Stimulated activated CD4-positive, alpha-beta T cell treated with anti-CD3 and anti-CD28 coated beads, Interleukin-1b, Interleukin-23, amount 100 ng/mL, for 1 hour (primary cell): ENCODE measurements around the gene RNU2-1.
"Not testable (repeated sequence)": the region's sequence is repeated elsewhere in the genome, so short reads cannot be mapped to it uniquely, and the experiment has no call there.

Experiments
- DNase-seq, 2 donors: peaks; one replicate each; pipeline ENCODE4 v3.0.0-alpha.2; 2020; ENCODE audit warnings: low read depth in 2 of 2

Gene RNU2-1

DNA sequence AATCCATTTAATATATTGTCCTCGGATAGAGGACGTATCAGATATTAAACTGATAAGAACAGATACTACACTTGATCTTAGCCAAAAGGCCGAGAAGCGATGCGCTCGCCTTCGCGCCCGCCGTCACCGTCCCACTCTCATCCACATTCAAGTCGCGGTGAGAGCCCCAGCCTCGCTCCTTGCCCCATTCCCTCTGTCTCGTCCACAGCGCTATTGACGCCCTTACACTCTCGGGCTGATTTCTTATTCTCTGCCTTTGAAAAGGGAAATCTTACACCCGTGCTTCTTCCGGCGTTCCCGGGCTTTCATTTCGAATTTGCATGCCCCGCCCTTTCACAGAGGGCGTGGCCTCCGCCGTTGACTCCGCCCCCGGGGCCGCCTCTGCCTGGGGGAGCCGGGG, at the start of gene RNU2-1:
RNU2-1 (minus strand) TSS at position 101 of the 400 bp plus-strand sequence.
- DNase-seq, result not testable (repeated sequence)

GRCh38 chr17:43272914-43273313, 39.1 kb upstream of the RNU2-1 start:
- not testable (repeated sequence) for DNase-seq

GRCh38 chr17:43272483-43272882, 38.7 kb upstream of the RNU2-1 start:
- DNase-seq, result not testable (repeated sequence)

DNA sequence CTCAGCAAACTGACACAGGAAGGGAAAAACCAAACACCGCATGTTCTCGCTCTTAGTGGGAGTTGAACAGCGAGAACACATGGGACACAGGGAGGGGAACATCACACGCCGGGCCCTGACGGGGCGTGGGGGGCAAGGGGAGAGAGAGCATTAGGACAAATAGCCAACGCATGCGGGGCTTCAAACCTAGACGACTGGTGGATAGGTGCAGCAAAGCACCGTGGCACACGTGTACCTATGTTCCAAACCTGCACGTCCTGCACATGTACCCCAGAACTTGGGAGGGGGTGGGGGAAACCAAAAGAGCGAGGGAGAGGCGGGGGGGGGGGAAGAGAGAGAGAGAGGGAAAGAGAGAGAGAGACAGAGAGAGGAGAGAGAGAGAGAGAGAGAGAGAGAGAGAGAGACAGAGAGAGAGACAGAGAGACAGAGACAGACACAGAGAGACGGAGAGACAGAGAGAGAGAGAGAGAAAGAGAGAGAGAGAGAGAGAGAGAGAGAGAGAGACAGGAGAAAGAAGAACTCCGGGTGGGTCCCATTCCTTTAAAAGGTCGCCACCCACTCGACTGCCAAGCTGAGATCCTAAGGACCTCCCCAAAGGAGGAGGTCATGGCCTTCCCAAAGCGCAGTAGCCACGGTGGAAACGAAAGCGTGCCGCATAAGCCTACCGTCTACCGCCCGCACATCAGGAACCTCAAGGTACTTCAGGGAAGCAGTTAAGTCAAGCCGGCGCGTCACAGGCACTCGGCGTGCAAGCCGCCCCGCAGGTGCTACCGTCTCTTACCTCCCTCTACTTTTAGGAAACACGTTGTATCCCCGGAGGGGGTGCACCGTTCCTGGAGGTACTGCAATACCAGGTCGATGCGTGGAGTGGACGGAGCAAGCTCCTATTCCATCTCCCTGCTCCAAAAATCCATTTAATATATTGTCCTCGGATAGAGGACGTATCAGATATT, 37.1 kb upstream of the RNU2-1 start:
- DNase-seq, result not testable (repeated sequence)

DNA sequence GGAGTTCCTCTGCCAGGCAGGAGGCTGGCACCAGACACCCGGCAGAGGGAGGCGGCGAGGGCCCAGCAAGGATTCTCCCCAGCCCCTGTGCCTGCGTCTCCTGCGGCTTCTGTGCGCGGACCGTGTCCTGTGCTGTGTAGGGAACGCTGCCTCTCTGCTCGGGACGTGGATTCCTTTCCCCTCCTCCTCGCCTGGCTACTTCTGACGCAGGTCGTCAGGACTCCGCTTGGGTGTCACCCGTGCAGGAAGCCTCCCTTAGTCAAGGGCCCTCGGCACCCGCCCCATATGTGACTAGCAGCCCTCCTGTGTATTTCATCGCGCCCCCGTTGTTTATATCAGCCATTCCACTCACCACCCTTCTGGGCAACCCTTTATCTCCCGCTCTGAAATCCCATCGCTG, 12.7 kb upstream of the RNU2-1 start:
- not testable (repeated sequence) for DNase-seq

- not testable (repeated sequence) for DNase-seq
Measured at GRCh38 chr17:43240596-43241352, 7.0 kb upstream of the RNU2-1 start.

GRCh38 chr17:43239597-43239996, 5.8 kb upstream of the RNU2-1 start:
- not testable (repeated sequence) for DNase-seq

- DNase-seq, result not testable (repeated sequence)
Measured at GRCh38 chr17:43233263-43233662, 514 bp downstream of the RNU2-1 start.

DNA sequence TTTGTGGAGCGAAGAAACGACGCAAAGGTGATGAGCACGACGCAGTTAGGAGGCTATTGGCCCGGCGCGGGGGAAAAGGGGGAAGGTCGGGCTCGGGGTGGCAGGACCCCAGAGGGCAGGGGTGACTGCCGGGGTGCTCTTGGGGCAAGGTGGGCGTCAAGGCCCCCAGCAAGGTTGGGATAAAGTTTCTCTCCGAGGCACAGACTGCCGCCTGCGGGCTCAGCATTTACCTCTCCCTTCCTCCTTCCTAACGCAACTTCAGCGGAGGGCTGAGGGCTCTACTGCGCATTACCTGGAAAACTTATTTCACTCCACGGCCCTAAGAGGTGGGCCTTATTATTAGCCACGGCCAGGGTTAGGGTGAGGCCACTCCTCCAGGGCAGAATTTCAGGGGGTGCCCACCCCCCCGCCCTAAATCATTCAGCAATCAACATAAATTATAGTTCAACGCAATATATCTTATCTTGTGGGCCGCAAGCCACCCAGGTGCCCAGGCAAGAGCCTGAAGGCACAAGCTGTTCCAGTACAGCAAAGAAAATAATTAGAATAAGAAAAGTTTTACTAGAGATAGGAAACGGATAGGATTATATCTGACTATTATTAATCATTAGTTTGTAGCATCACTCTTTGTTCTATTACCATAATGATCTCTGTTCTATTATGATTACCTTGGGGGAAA, 1.6 kb downstream of the RNU2-1 start:
- not testable (repeated sequence) for DNase-seq

GRCh38 chr17:43231205-43232020, 2.4 kb downstream of the RNU2-1 start:
- DNase-seq, result not testable (repeated sequence)

DNA sequence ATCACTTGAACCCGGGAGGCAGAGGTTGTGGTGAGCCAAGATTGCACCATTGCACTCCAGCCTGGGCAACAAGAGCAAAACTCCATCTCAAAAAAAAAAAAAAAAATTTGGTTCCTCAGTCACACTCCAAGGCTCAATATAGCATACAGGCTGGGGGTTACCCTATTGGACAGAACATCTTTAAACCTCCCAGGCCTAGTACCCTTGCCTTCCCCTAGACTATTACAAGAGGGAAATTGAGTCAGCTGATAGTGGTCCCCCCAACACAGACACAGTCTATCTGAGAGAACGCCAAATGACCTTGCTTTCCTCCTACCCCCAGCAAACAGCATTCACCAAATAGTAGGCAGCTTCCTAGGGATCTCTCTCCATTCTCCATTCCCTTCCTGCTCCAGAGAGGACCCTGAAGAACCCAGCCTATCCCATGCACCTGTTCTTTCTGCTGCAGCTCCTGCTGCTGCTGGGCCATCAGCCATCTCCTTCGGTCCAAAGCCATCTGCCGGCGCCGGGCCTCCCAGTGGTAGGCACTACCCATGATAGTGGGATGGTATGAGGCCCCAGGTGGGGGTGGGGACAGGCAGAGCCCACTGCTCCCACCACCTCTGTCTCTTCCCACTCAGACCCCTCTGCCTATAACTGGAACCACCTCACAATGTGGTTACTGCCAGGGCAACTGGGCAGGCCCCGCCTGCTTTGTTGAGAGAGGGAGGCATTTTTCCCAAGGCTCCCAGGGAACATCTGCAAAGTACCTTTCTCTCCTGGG, 5.6 kb downstream of the RNU2-1 start, which contains the start of gene CCDC200:
CCDC200 (minus strand) TSS at position 604 of the 763 bp plus-strand sequence; CDS start at position 535, 69 bp downstream.
- not testable (repeated sequence) for DNase-seq

GRCh38 chr17:43226393-43226792, 7.4 kb downstream of the RNU2-1 start:
- no peak for DNase-seq

DNA sequence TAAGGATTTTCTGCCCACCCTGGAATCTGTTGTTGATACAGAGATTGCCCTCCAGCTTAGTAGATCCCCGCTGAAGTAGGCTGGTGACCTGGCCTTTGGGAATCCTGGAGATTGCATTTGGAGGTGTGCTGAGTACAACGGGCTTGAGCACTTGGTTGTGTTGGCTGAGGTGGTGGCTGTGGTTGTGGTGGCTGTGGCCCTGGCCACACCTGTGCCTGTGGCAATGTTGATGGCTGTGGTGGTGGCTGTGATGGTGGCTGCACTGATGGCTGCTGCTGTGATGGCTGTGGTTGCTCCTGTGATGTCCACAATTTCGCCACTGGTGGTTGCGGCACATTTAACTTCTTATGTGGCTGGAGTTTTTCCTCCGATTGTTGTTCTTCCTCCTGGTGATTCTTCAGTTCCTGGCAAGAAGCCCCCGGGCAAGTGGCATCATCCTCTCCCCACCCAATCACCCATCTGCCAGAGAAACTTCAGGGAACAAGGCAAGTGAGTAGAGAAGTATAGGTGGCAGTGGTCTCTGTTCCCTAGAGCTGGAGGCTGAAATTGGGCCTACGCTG, 9.6 kb downstream of the RNU2-1 start:
- DNase-seq, result no peak

DNA sequence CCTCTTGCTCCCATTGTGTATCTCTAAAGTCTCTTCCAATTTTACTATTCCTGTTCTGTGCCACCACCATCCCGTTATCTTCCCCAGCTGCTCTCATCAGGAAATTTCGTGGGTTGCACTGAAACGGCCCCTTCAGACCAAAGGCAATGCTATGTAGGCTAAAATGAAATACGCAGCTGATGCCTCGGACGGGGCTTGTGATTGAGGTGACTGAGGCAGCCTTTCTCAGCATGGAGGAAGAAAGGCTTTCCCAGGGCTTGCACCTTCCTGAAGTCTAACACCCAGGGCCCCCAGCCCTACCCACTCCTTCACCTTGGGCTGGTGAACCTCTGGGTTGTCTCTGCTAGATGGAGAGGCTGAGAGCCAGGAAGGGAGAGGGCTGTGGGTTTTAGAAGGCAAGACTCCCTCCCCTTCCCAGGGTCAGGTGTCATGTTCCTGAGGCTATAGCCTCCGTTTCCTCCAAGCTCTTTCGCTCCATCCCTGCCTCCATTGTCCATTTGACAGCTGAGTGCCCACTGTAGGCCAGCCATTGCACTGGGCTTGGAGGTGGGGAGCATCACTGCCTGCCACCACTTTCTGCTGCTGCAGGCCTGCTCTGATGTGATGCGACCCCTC, 13.2 kb downstream of the RNU2-1 start:
- DNase-seq, result no peak

- no peak for DNase-seq
Measured at GRCh38 chr17:43219746-43220380, 13.9 kb downstream of the RNU2-1 start.

DNA sequence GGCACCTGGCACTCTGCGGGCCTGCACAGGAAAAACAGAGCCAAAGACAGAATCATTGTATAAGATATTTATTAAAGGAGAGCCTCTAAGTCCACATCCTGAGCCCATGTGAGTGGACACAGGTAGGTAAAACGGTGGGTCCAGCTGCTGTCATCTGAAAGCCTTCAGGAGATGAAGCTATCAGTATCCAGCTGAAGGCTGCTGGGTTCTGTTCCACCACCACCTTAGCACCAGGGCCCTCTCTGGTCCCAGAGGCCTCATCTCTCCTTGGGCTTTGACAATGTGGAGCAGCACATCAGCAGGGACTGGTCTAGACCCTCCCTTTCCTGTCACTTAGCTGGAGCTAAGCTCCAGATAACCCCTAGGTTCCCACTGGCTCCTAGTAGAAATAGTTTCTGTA, 14.8 kb downstream of the RNU2-1 start:
- DNase-seq, result no peak

- DNase-seq, result no peak
Measured at GRCh38 chr17:43217614-43218087, 16.1 kb downstream of the RNU2-1 start.

- no peak for DNase-seq
Measured at GRCh38 chr17:43216762-43217613, 16.8 kb downstream of the RNU2-1 start.
